ENCODE data around the gene ADARB2.

Gene ADARB2

GRCh38 chr10:1474376-1475097, 262.8 kb downstream of the ADARB2 start:
- TF ChIP-seq CTCF (IDR thresholded peaks at IDR 0.05; ENCODE audit: control extremely low read depth, extremely low read depth, low read depth, missing control alignments): no peak
- ChIA-PET CTCF (interaction anchor here (1.0 kb wide), 1 partner anchor 8 kb away, joined by 3 read pairs; no protein-coding TSS in a partner anchor), POLR2A (no interaction called here)
- no peak for DNase-seq (ENCODE audit: extremely low spot score)

DNA sequence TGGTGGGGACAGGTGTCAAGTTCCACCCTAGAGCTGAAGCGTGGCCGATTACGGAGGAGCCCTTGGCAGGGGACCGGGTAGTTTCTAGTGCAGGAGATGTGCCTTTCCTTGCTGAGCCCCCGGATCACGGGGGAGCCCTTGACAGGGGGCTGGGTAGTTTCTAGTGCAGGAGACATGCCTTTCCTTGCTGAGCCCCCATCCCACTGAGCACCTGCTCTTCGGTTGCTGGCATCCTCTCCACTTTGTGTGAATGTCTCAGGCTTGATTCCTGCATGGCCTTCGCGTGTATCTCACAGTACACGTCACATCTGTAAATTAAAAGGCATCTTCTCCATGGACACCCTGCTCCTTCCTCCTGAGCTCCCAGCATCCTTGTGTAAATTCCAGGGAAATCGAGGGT, 263.5 kb downstream of the ADARB2 start:
- CTCF ChIA-PET: interaction anchor here (1.0 kb wide), 1 partner anchor 9 kb away, joined by 3 read pairs; no protein-coding TSS in a partner anchor

GRCh38 chr10:1472178-1472958, 265.0 kb downstream of the ADARB2 start:
- DNase-seq (ENCODE audit: extremely low spot score): no peak
- CTCF ChIA-PET: no interaction called here
- POLR2A ChIA-PET: no interaction called here
- TF ChIP-seq CTCF (IDR thresholded peaks at IDR 0.05; ENCODE audit: control extremely low read depth, extremely low read depth, low read depth, missing control alignments): no peak

More for the DNA sequence above, 263.5 kb downstream of the ADARB2 start:
- no peak for TF ChIP-seq CTCF (IDR thresholded peaks at IDR 0.05; ENCODE audit: control extremely low read depth, extremely low read depth, low read depth, missing control alignments)
- no peak for DNase-seq (ENCODE audit: extremely low spot score)
- POLR2A ChIA-PET: no interaction called here

GRCh38 chr10:1468811-1469210, 268.5 kb downstream of the ADARB2 start:
- POLR2A ChIA-PET: no interaction called here
- TF ChIP-seq CTCF (IDR thresholded peaks at IDR 0.05; ENCODE audit: control extremely low read depth, extremely low read depth, low read depth, missing control alignments): no peak
- CTCF ChIA-PET: interaction anchor here (2.3 kb wide), 1 partner anchor 10 kb away, joined by 9 read pairs; no protein-coding TSS in a partner anchor

DNA sequence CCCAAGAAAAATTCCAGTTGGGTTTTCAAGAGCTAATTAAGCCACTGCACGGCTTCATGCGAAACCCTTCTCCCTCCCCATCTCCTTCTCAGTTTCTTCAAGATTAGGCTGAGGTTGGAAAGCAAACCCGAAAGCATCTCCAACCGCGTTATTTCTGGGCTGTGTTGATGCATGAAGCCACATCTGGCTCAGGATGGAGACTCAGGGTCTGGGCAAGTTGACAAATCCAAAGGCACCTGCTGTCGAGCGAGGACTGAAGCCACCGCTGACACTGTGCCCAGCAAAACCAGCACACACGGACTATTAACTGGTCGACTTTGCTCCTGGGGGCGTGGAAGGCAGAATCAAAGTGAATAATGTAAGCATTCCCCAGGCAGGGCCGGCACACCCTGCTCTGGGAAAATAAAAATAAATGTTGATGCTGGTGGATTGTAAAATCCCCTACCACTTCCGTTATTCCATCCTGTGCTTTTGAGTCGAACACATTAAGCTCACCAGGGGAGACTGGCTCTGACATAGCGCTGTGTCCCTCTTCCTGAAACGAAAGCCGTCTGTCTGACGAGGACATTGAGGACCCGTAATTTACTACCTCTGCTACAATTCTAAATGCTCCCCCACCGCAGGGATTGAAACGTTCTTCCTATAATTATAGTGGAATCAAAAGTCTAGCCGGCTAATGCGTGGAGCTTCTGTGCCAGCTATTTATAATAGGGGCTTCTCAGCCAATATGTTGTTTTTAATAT, 269.8 kb downstream of the ADARB2 start:
- CTCF ChIA-PET: interaction anchor here (1.2 to 2.3 kb wide), 2 partner anchors 9 to 21 kb away, joined by 3 to 9 read pairs; no protein-coding TSS in a partner anchor
- no peak for TF ChIP-seq CTCF (IDR thresholded peaks at IDR 0.05; ENCODE audit: control extremely low read depth, extremely low read depth, low read depth, missing control alignments)
- POLR2A ChIA-PET: no interaction called here
- DNase-seq (ENCODE audit: extremely low spot score): no peak

More at GRCh38 chr10:1468811-1469210, 268.5 kb downstream of the ADARB2 start:
- no peak for DNase-seq (ENCODE audit: extremely low spot score)

All from GM10248 (cell line).